Parathyroid adenoma (tissue), 2 donors: ENCODE results near the gene OPRL1.

Source experiments
- H2AFZ ChIP-seq: fragments of 300-600 bp; sonication (generic); one replicate; pipeline ENCODE4 v1.7.0; 2017; ENCODE audit warnings: antibody characterized with exemption, mild to moderate bottlenecking
- H3K27ac ChIP-seq: fragments of 300-600 bp; sonication (generic); one replicate; pipeline ENCODE4 v1.7.0; 2017
- H3K27me3 ChIP-seq: fragments of 300-600 bp; sonication (generic); one replicate; pipeline ENCODE4 v1.7.0; 2017; ENCODE audit warnings: low read length; ENCODE audit not compliant: control insufficient read depth, insufficient read depth
- H3K36me3 ChIP-seq: fragments of 300-600 bp; sonication (generic); one replicate; pipeline ENCODE4 v1.7.0; 2017; ENCODE audit warnings: low read length; ENCODE audit not compliant: control insufficient read depth, insufficient read depth
- H3K4me1 ChIP-seq: fragments of 300-600 bp; sonication (generic); one replicate; pipeline ENCODE4 v1.7.0; 2017; ENCODE audit warnings: control low read depth
- H3K4me2 ChIP-seq: fragments of 300-600 bp; sonication (generic); one replicate; pipeline ENCODE4 v1.7.0; 2017; ENCODE audit warnings: low read length
- H3K4me3 ChIP-seq: fragments of 300-600 bp; sonication (generic); one replicate; pipeline ENCODE4 v1.7.0; 2017; ENCODE audit warnings: low read depth, low read length
- H3K79me2 ChIP-seq: fragments of 300-600 bp; sonication (generic); one replicate; pipeline ENCODE4 v1.7.0; 2017; ENCODE audit warnings: control low read depth
- H3K9ac ChIP-seq: fragments of 300-600 bp; sonication (generic); one replicate; pipeline ENCODE4 v1.7.0; 2017; ENCODE audit warnings: mild to moderate bottlenecking
- H3K9me3 ChIP-seq: fragments of 300-600 bp; sonication (generic); one replicate; pipeline ENCODE4 v1.7.0; 2017; ENCODE audit warnings: low read length; ENCODE audit not compliant: control insufficient read depth
- TF ChIP-seq, protein P1 (sequence below): fragments of 300-600 bp; sonication (generic); IDR thresholded peaks from one replicate; pipeline ENCODE4 v1.7.0; 2017; ENCODE audit warnings: antibody characterized with exemption, mild to moderate bottlenecking
- donor health status: primary hyperparathyroidism.

The OPRL1 gene

DNA sequence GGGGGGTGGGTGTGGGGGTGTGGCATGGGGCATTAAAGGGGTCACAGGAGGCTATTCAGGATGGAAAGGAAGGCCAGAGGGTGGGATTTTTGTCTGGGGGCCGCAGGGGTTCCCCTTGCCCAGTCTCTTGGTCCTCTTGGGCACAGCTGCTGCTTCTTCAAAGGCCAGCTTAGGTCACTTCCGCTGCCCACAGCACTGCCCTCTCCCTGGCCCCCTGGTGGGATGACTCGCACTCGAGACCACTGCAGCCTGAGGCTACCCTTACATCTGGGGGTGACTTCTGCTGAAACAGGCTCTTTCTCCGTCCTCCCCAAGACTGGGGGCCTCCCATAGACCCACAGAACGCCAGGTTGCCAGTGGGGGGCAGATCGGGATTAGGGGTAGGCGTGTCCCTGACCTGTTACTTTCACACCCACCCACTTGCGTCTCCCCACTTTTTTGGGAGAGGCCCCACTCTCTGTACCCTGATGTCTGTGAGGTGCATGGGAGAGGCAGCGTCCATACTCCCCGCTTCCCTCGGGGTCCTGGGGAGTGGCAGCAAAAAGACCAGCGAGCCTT, 3.0 kb downstream of the OPRL1 start:
- Histone ChIP-seq H2AFZ (peak overlapping the region; percentile 91), H3K4me2 (peak overlapping the region; percentile 70), H3K9ac (no peak overlapping the region), H3K9me3 (no peaks in the 10 kb centered on the region), H3K4me3 (no peak overlapping the region), H3K79me2 (no peaks in the 10 kb centered on the region), H3K27me3 (no peaks in the 10 kb centered on the region), H3K4me1 (peaks cover 25% of the 10 kb centered on the region), H3K27ac (no peak overlapping the region), H3K36me3 (no peaks in the 10 kb centered on the region)
- TF ChIP-seq, protein P1, sequence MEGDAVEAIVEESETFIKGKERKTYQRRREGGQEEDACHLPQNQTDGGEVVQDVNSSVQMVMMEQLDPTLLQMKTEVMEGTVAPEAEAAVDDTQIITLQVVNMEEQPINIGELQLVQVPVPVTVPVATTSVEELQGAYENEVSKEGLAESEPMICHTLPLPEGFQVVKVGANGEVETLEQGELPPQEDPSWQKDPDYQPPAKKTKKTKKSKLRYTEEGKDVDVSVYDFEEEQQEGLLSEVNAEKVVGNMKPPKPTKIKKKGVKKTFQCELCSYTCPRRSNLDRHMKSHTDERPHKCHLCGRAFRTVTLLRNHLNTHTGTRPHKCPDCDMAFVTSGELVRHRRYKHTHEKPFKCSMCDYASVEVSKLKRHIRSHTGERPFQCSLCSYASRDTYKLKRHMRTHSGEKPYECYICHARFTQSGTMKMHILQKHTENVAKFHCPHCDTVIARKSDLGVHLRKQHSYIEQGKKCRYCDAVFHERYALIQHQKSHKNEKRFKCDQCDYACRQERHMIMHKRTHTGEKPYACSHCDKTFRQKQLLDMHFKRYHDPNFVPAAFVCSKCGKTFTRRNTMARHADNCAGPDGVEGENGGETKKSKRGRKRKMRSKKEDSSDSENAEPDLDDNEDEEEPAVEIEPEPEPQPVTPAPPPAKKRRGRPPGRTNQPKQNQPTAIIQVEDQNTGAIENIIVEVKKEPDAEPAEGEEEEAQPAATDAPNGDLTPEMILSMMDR, result no peak

DNA sequence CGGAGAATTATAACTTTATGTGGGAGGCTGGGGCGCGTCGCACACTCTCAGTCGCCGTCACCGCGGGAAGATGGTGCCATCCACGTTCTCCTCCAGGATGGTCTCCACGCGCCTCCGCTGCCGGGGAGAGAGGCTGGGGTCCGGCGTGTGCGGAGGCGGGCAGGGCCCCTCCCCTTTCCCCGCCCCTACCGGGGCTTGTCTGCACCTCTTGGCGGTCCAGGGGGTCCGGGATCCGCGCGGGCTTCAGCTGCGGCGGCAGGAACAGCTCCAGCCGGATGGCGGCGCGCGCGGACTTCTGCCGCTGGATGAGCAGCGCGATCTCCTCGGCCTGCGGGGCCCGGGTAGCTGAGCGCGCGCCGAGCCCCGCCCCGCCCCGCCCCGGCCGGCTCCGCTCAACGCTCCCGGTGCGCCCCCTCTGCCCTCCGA, 3.5 kb downstream of the OPRL1 start:
- H3K4me1 ChIP-seq, result peaks cover 24% of the 10 kb centered on the region
- H3K27me3 ChIP-seq, result no peaks in the 10 kb centered on the region
- H3K4me3 ChIP-seq, result peak overlapping the region; percentile 41

DNA sequence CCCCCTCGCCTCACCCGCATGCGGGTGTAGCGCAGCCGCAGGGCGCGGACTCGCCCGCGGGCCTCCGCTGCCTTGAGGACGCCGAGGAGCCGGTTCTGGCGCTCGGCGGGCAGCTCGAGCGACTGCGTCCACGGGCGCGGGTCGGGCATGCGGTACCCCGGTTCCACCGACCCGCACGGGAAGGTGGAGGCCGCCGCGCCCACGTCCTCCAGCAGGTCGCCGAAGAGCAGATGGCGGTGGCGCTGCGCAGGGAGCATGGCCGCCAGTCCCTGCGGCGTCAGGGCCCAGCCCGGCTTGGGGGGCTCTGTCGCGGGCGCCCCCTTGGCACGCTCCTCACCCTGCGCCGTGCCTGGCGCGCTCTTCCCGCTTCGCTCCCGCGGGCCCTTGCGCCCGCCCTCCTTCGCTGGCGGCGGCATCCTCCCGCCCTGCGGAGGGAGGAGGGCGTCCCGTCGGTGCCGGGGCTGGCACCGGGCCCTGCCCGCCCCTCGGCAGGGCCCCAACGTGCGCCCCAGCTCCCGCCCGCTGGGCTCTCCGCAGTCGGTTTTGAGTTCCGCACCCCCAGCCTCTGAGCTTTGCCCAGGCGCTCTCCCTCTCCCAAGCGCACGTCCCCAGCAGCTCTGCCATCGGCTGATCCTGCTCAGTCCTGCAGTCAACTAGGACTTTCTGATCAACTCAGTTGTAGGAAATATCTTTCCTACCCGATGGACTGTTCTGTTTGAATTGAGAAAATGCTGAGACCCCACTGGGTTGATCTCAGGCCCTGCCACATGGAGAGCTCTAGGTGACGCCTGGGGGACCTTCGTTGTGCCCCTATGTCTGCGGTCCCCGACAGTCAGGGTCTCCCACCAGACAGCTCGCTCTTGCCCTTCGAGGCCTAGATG, 4.2 kb downstream of the OPRL1 start, which contains the start of gene LKAAEAR1:
Gene LKAAEAR1, minus strand, starts transcription at position 595 of the 881 bp plus-strand sequence. Its CDS starts 179 bp downstream, at position 416.
- no peaks in the 10 kb centered on the region for H3K79me2 ChIP-seq
- peak within 1 kb of the TSS; percentile 41 for H3K4me3 ChIP-seq
- no peaks in the 10 kb centered on the region for H3K36me3 ChIP-seq
- no peaks in the 10 kb centered on the region for H3K9me3 ChIP-seq
- peak within 1 kb of the TSS; percentile 91 for H2AFZ ChIP-seq
- H3K9ac ChIP-seq, result no peak within 1 kb of the TSS
- peak within 1 kb of the TSS; percentile 70 for H3K4me2 ChIP-seq
- H3K27me3 ChIP-seq, result no peaks in the 10 kb centered on the region
- TF ChIP-seq, protein P1, result peak; percentile 8
- H3K27ac ChIP-seq, result peak within 1 kb of the TSS; percentile 65
- H3K4me1 ChIP-seq, result peaks cover 19% of the 10 kb centered on the region

More for the DNA sequence above, 3.5 kb downstream of the OPRL1 start:
- no peaks in the 10 kb centered on the region for H3K9me3 ChIP-seq
- no peak overlapping the region for H3K9ac ChIP-seq
- H3K4me2 ChIP-seq, result peak overlapping the region; percentile 70
- no peaks in the 10 kb centered on the region for H3K36me3 ChIP-seq
- H3K79me2 ChIP-seq, result no peaks in the 10 kb centered on the region
- peak overlapping the region; percentile 65 for H3K27ac ChIP-seq
- TF ChIP-seq, protein P1, result peak; percentile 77
- H2AFZ ChIP-seq, result peak overlapping the region; percentile 91

- H3K36me3 ChIP-seq, result no peaks in the 10 kb centered on the region
- H3K27ac ChIP-seq, result peak overlapping the region; percentile 65
- TF ChIP-seq, protein P1, result no peak
- no peaks in the 10 kb centered on the region for H3K79me2 ChIP-seq
- H3K4me3 ChIP-seq, result no peak overlapping the region
- no peaks in the 10 kb centered on the region for H3K9me3 ChIP-seq
- no peaks in the 10 kb centered on the region for H3K27me3 ChIP-seq
- H2AFZ ChIP-seq, result peak overlapping the region; percentile 91
- no peak overlapping the region for H3K4me2 ChIP-seq
- no peak overlapping the region for H3K9ac ChIP-seq
- peaks cover 16% of the 10 kb centered on the region for H3K4me1 ChIP-seq
Observed at GRCh38 chr20:64084685-64085152, 4.8 kb downstream of the OPRL1 start.
